ENCODE measurements around the gene APH1B. TPM values are rescaled to one million over a fixed set of nuclear protein-coding genes. Genes with fewer than 3 reads are reported as not detected.

APH1B gene
- total RNA-seq, 4 donors from 2014 or later, result 0.80 to 9.7 (median 7.1) TPM

- peaks cover 0 to 3% (median 0%) of the 10 kb centered on the region in 4 donors for H3K36me3 ChIP-seq
- no peak overlapping the region for H3K27ac ChIP-seq
- H3K27me3 ChIP-seq, result no peaks in the 10 kb centered on the region
- 95% methylated on average over 1 of the region's 1 CpG; no CpG with 5 or more reads in 1 of the 2 donors for WGBS, 2 donors (ENCODE audit: low coverage in 1 of 2)
- no peaks in the 10 kb centered on the region for H3K4me1 ChIP-seq
- in situ Hi-C loops (cut with MboI; ENCODE audit: low pct_ligation_motif_present in 1 of 4, low pct_unique_long_range_greater_than_20kb in 1 of 4, low sequenced_read_pairs in 3 of 4), result no loop called here
- no peaks in the 10 kb centered on the region for H3K9me3 ChIP-seq
- no peak for TF ChIP-seq POLR2AphosphoS5 (IDR thresholded peaks at IDR 0.05)
- TF ChIP-seq POLR2A (IDR thresholded peaks at IDR 0.05), result no peak
- TF ChIP-seq CTCF (IDR thresholded peaks at IDR 0.05), result no peak
- TF ChIP-seq EP300 (IDR thresholded peaks at IDR 0.05; ENCODE audit: low read depth), result no peak
- no peak for DNase-seq
- no peak overlapping the region for H3K4me3 ChIP-seq
- intact Hi-C loops (cut with DNase I; ENCODE audit: low total_unique reads), result no loop called here
These were observed 23.7 kb downstream of the APH1B start for GRCh38 chr15:63301088-63301487.

GRCh38 chr15:63305260-63305659 is 27.9 kb downstream of the APH1B start:
- WGBS, 2 donors (ENCODE audit: low coverage in 1 of 2), result 95 to 96% methylated on average over 5 of the region's 5 CpGs
- in situ Hi-C loops (cut with MboI; ENCODE audit: low pct_ligation_motif_present in 1 of 4, low pct_unique_long_range_greater_than_20kb in 1 of 4, low sequenced_read_pairs in 3 of 4), result no loop called here
- TF ChIP-seq POLR2AphosphoS5 (IDR thresholded peaks at IDR 0.05), result no peak
- no peak for TF ChIP-seq POLR2A (IDR thresholded peaks at IDR 0.05)
- TF ChIP-seq EP300 (IDR thresholded peaks at IDR 0.05; ENCODE audit: low read depth), result no peak
- TF ChIP-seq CTCF (IDR thresholded peaks at IDR 0.05), result no peak
- Histone ChIP-seq H3K4me1 (peaks cover 0 to 9% (median 0%) of the 10 kb centered on the region in 4 donors), H3K36me3 (peaks cover 0 to 3% (median 0%) of the 10 kb centered on the region in 4 donors), H3K27ac (no peak overlapping the region), H3K4me3 (no peak overlapping the region), H3K9me3 (no peaks in the 10 kb centered on the region), H3K27me3 (no peaks in the 10 kb centered on the region)
- intact Hi-C loops (cut with DNase I; ENCODE audit: low total_unique reads), result no loop called here
- no peak for DNase-seq

- TF ChIP-seq POLR2A (IDR thresholded peaks at IDR 0.05) (no peak), EP300 (IDR thresholded peaks at IDR 0.05; ENCODE audit: low read depth) (no peak), CTCF (IDR thresholded peaks at IDR 0.05) (no peak), POLR2AphosphoS5 (IDR thresholded peaks at IDR 0.05) (no peak)
- Histone ChIP-seq H3K27ac (no peak overlapping the region), H3K9me3 (no peaks in the 10 kb centered on the region), H3K36me3 (no peaks in the 10 kb centered on the region), H3K4me3 (no peak overlapping the region), H3K4me1 (peaks cover 0 to 9% (median 0%) of the 10 kb centered on the region in 4 donors), H3K27me3 (no peaks in the 10 kb centered on the region)
- intact Hi-C loops (cut with DNase I; ENCODE audit: low total_unique reads), result no loop called here
- WGBS, 2 donors (ENCODE audit: low coverage in 1 of 2), result 57 to 70% methylated on average over 4 to 5 of the region's 5 CpGs
- DNase-seq, result no peak
- in situ Hi-C loops (cut with MboI; ENCODE audit: low pct_ligation_motif_present in 1 of 4, low pct_unique_long_range_greater_than_20kb in 1 of 4, low sequenced_read_pairs in 3 of 4), result no loop called here
These were observed 29.2 kb downstream of the APH1B start for GRCh38 chr15:63306492-63307073.

- in situ Hi-C loops (cut with MboI; ENCODE audit: low pct_ligation_motif_present in 1 of 4, low pct_unique_long_range_greater_than_20kb in 1 of 4, low sequenced_read_pairs in 3 of 4) (no loop called here), intact Hi-C loops (cut with DNase I; ENCODE audit: low total_unique reads) (no loop called here)
- Histone ChIP-seq H3K36me3 (no peaks in the 10 kb centered on the region), H3K4me1 (peaks cover 0 to 9% (median 0%) of the 10 kb centered on the region in 4 donors), H3K27me3 (no peaks in the 10 kb centered on the region), H3K27ac (no peak overlapping the region), H3K9me3 (no peaks in the 10 kb centered on the region), H3K4me3 (no peak overlapping the region)
- DNase-seq, result no peak
- no peak for TF ChIP-seq CTCF (IDR thresholded peaks at IDR 0.05)
- TF ChIP-seq EP300 (IDR thresholded peaks at IDR 0.05; ENCODE audit: low read depth), result no peak
- no peak for TF ChIP-seq POLR2AphosphoS5 (IDR thresholded peaks at IDR 0.05)
- no peak for TF ChIP-seq POLR2A (IDR thresholded peaks at IDR 0.05)
- WGBS, 2 donors (ENCODE audit: low coverage in 1 of 2), result 83 to 85% methylated on average over 1 to 4 of the region's 4 CpGs
These were observed 31.1 kb downstream of the APH1B start for GRCh38 chr15:63308491-63308890.

Data from transverse colon (tissue), 4 donors.